Effector memory CD4-positive, alpha-beta T cell (primary cell): ENCODE measurements around the gene NCS1.

Experiments
- DNase-seq, 3 donors: peaks; one replicate each; pipeline ENCODE4 v3.0.0-alpha.2; 2020
- H3K27ac ChIP-seq: 2 replicates; pipeline ENCODE4 v1.7.0; 2013; ENCODE audit warnings: mild to moderate bottlenecking, low read length, moderate library complexity; ENCODE audit not compliant: insufficient read depth, poor library complexity, severe bottlenecking
- H3K27me3 ChIP-seq: replicated peaks from 2 replicates; pipeline ENCODE4 v1.7.0; 2013; ENCODE audit warnings: mild to moderate bottlenecking, low read length; ENCODE audit not compliant: insufficient read depth, control insufficient read depth, poor library complexity, severe bottlenecking
- H3K36me3 ChIP-seq: 2 replicates; pipeline ENCODE4 v1.7.0; 2013; ENCODE audit warnings: mild to moderate bottlenecking, low read length, moderate library complexity; ENCODE audit not compliant: control insufficient read depth, insufficient read depth
- H3K4me1 ChIP-seq: 2 replicates; pipeline ENCODE4 v1.7.0; 2013; ENCODE audit warnings: low read length, mild to moderate bottlenecking; ENCODE audit not compliant: control insufficient read depth, insufficient read depth, poor library complexity, severe bottlenecking
- H3K4me3 ChIP-seq: 2 replicates; pipeline ENCODE4 v1.7.0; 2013; ENCODE audit warnings: low read length, low read depth, mild to moderate bottlenecking; ENCODE audit not compliant: insufficient read depth, poor library complexity, severe bottlenecking
- H3K9me3 ChIP-seq: 2 replicates; pipeline ENCODE4 v1.7.0; 2013; ENCODE audit warnings: mild to moderate bottlenecking, low read length, moderate library complexity; ENCODE audit not compliant: control insufficient read depth

Gene NCS1

DNA sequence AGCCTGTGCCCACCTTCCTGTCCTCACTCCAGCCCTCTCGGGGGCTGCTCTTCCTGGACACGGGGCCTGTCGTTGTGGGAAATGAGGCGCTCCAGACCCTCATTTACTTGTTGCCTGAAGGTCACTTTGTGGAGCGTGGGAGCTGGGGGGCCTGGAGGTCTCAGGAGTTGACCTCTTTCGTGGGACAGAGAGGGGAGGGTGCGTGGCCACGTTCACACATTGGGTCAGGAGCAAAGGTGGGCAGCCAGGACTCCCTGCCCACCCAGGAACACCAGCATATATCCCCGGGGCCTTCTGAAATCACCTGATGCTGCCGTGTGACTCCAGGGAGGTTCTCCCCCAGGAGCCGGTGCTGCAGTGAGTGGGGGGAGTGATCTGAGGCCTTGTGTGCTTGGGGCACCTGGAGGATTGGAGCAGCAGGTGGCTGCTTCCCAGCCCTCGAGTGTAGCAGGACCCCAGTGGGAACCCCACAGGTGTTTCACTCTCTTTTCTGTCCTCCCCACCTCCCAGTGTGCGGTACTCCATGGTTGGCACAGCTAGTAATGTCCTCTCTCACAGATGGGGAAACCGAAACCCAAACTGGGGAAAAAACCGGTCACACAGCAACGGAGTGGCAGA is 20.3 kb downstream of the NCS1 start:
- no peak overlapping the region for H3K4me3 ChIP-seq
- H3K27ac ChIP-seq, result no peak overlapping the region
- no peaks in the 10 kb centered on the region for H3K9me3 ChIP-seq
- H3K36me3 ChIP-seq, result no peaks in the 10 kb centered on the region
- H3K4me1 ChIP-seq, result no peaks in the 10 kb centered on the region
- no peak for DNase-seq
- H3K27me3 ChIP-seq, result no peaks in the 10 kb centered on the region

DNA sequence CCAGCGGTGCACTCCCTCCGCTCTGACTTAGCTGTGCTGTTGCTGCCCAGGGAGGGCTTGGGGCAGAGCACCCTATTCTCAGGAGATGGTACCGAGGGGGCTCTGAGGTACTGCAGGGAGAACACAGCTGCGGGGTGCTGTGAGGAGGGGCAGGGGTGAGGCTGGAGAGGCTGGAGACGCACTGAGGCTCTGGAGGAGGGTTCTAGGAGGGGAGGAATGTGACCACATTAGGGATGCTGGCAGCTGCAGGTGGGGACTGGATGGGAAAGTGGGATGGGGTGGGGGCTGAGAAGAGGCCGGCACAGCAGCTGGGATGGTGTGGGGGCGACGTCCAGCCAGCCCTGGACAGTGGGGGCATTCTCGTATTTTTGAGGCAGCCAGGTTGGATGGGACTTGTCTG is 20.9 kb downstream of the NCS1 start:
- no peaks in the 10 kb centered on the region for H3K9me3 ChIP-seq
- no peaks in the 10 kb centered on the region for H3K36me3 ChIP-seq
- no peak overlapping the region for H3K27ac ChIP-seq
- no peaks in the 10 kb centered on the region for H3K4me1 ChIP-seq
- no peak for DNase-seq
- H3K27me3 ChIP-seq, result no peaks in the 10 kb centered on the region
- H3K4me3 ChIP-seq, result no peak overlapping the region

GRCh38 chr9:130193531-130194377 is 21.6 kb downstream of the NCS1 start:
- no peaks in the 10 kb centered on the region for H3K27me3 ChIP-seq
- DNase-seq, result no peak
- no peaks in the 10 kb centered on the region for H3K36me3 ChIP-seq
- H3K27ac ChIP-seq, result no peak overlapping the region
- H3K9me3 ChIP-seq, result no peaks in the 10 kb centered on the region
- H3K4me1 ChIP-seq, result no peaks in the 10 kb centered on the region
- H3K4me3 ChIP-seq, result no peak overlapping the region

DNA sequence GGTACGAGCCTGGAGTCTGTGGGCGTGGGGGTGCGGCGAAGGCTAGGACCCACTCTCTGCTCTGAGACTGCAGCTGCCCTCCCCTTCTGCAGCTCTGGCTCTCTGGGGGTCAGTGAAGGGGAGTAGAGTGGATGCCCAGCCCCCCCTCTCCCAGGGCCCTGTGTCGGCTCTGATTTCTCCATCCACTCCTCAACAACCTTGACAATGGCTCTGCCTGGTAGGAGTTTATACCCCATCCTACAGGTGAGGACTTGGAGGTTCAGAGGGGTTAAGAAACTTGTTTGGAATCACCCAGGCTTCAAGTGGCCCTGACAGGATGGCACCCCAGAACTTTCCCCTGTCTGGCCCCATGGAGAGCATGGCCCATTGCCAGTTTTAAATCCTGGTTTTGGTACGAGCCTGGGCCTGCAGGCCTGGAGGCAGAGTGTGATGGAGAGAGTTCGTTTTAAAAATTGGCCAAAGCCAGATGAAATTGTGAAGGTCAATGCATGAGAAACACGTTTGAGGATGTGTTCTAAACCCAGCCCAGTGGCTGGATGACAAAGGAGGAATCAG is 22.3 kb downstream of the NCS1 start:
- Histone ChIP-seq H3K27me3 (no peaks in the 10 kb centered on the region), H3K27ac (no peak overlapping the region), H3K4me1 (no peaks in the 10 kb centered on the region), H3K36me3 (no peaks in the 10 kb centered on the region), H3K9me3 (no peaks in the 10 kb centered on the region), H3K4me3 (no peak overlapping the region)
- no peak for DNase-seq

DNA sequence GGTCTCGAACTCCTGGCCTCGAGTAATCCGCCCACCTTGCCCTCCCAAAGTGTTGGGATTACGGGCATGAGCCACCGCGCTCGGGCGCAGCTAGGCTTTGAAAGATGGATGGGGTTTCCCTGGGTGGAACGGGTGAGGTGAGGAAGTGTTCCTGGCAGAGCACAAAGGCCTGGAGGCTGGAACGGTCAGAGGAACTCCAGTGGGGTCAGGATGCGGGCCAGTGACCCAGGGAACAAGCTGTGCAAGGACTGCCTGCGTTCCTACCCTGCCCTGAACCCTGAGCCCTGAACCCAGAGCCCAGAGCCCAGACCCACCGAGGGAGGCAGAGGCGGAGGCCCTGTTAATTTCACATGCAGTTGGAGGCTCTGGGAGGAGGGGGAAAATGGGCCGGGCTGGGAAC is 23.4 kb downstream of the NCS1 start:
- Histone ChIP-seq H3K9me3 (no peaks in the 10 kb centered on the region), H3K36me3 (no peaks in the 10 kb centered on the region), H3K27me3 (no peaks in the 10 kb centered on the region), H3K4me1 (no peaks in the 10 kb centered on the region), H3K4me3 (no peak overlapping the region), H3K27ac (no peak overlapping the region)
- no peak for DNase-seq

DNA sequence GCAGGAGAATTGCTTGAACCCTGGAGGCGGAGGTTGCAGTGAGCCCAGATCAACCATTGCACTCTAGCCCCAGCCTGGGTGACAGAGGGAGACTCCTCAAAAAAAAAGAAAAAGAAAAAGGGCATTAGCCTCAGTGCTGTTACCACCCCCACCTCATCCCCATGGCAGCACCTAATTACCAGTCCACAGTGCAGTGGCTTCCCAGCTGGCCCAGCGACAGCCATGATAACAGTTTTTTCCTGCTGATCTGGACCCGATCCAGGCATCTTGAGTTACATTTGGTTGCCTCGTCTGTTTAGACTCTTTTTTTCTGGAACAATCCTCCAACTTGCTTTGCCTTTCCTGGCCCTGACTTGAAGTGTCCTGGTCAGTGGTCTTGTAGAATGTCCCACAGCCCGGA is 24.4 kb downstream of the NCS1 start:
- Histone ChIP-seq H3K36me3 (no peaks in the 10 kb centered on the region), H3K9me3 (no peaks in the 10 kb centered on the region), H3K27me3 (no peaks in the 10 kb centered on the region), H3K4me3 (no peak overlapping the region), H3K4me1 (no peaks in the 10 kb centered on the region), H3K27ac (no peak overlapping the region)
- DNase-seq, result no peak

- H3K27me3 ChIP-seq, result no peaks in the 10 kb centered on the region
- H3K4me1 ChIP-seq, result no peaks in the 10 kb centered on the region
- no peak for DNase-seq
- no peaks in the 10 kb centered on the region for H3K36me3 ChIP-seq
- H3K27ac ChIP-seq, result no peak overlapping the region
- H3K4me3 ChIP-seq, result no peak overlapping the region
- no peaks in the 10 kb centered on the region for H3K9me3 ChIP-seq
Measured at GRCh38 chr9:130197386-130197785, 25.2 kb downstream of the NCS1 start.

- DNase-seq, result no peak
- Histone ChIP-seq H3K27ac (no peak overlapping the region), H3K27me3 (no peaks in the 10 kb centered on the region), H3K4me3 (no peak overlapping the region), H3K9me3 (no peaks in the 10 kb centered on the region), H3K4me1 (no peaks in the 10 kb centered on the region), H3K36me3 (no peaks in the 10 kb centered on the region)
Measured at GRCh38 chr9:130197888-130198287, 25.7 kb downstream of the NCS1 start.

GRCh38 chr9:130198501-130199179 is 26.4 kb downstream of the NCS1 start:
- Histone ChIP-seq H3K4me3 (no peak overlapping the region), H3K9me3 (no peaks in the 10 kb centered on the region), H3K36me3 (no peaks in the 10 kb centered on the region), H3K4me1 (no peaks in the 10 kb centered on the region), H3K27ac (no peak overlapping the region), H3K27me3 (no peaks in the 10 kb centered on the region)
- no peak for DNase-seq

- DNase-seq, result no peak
- no peaks in the 10 kb centered on the region for H3K9me3 ChIP-seq
- H3K27ac ChIP-seq, result no peak overlapping the region
- no peak overlapping the region for H3K4me3 ChIP-seq
- no peaks in the 10 kb centered on the region for H3K4me1 ChIP-seq
- H3K36me3 ChIP-seq, result no peaks in the 10 kb centered on the region
- no peaks in the 10 kb centered on the region for H3K27me3 ChIP-seq
Measured at GRCh38 chr9:130199605-130200004, 27.4 kb downstream of the NCS1 start.
